Measurements from ENCODE around the gene ZBTB49. TPM values are rescaled to one million over a fixed set of nuclear protein-coding genes. Genes with fewer than 3 reads are reported as not detected.

Gene ZBTB49
- total RNA-seq, 1 donor = 6.2 TPM

DNA sequence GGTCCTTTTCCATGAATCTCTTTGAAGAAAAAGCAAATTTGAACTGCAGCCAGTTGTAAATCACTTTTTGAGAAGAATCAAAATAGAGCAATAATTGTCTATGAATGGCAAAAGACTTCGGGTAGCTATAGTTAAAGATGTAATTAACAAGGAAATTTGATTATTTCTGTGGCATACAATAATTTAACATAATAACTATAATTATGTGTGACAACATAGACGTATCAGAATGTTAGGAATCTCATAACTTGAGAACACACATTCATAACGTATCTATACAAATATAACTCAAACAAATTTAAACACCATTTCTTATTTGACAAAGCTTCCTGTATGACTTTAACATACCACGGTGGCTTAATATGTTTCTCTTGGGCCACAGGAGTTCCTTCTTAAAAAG lies 60.9 kb downstream of the ZBTB49 start:
- no peaks in the 10 kb centered on the region for H3K9me3 ChIP-seq (ENCODE audit: low read depth, low read length)
- no peaks in the 10 kb centered on the region for H3K36me3 ChIP-seq (ENCODE audit: insufficient read depth, low read length)
- H3K27me3 ChIP-seq (ENCODE audit: insufficient read depth, low read length) = peaks cover 19% of the 10 kb centered on the region
- H3K4me2 ChIP-seq (ENCODE audit: insufficient read depth, low read length) = no peak overlapping the region
- no peaks in the 10 kb centered on the region for H3K79me2 ChIP-seq (ENCODE audit: insufficient read depth, low read length)
- no peak overlapping the region for H2AFZ ChIP-seq (ENCODE audit: low read length)
- H4K20me1 ChIP-seq (ENCODE audit: insufficient read depth, low read length) = no peaks in the 10 kb centered on the region
- TF ChIP-seq, protein P1, sequence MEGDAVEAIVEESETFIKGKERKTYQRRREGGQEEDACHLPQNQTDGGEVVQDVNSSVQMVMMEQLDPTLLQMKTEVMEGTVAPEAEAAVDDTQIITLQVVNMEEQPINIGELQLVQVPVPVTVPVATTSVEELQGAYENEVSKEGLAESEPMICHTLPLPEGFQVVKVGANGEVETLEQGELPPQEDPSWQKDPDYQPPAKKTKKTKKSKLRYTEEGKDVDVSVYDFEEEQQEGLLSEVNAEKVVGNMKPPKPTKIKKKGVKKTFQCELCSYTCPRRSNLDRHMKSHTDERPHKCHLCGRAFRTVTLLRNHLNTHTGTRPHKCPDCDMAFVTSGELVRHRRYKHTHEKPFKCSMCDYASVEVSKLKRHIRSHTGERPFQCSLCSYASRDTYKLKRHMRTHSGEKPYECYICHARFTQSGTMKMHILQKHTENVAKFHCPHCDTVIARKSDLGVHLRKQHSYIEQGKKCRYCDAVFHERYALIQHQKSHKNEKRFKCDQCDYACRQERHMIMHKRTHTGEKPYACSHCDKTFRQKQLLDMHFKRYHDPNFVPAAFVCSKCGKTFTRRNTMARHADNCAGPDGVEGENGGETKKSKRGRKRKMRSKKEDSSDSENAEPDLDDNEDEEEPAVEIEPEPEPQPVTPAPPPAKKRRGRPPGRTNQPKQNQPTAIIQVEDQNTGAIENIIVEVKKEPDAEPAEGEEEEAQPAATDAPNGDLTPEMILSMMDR (IDR thresholded peaks at IDR 0.05; ENCODE audit: extremely low read depth, low read depth, low read length) = no peak
- H3K27ac ChIP-seq (ENCODE audit: low read depth, low read length) = no peak overlapping the region
- no peak overlapping the region for H3K4me3 ChIP-seq (ENCODE audit: insufficient read depth, low read length)
- DNase-seq (ENCODE audit: insufficient read length, low spot score, missing footprints) = no peak
- H3K4me1 ChIP-seq (ENCODE audit: insufficient read depth, low read length) = no peaks in the 10 kb centered on the region

DNA sequence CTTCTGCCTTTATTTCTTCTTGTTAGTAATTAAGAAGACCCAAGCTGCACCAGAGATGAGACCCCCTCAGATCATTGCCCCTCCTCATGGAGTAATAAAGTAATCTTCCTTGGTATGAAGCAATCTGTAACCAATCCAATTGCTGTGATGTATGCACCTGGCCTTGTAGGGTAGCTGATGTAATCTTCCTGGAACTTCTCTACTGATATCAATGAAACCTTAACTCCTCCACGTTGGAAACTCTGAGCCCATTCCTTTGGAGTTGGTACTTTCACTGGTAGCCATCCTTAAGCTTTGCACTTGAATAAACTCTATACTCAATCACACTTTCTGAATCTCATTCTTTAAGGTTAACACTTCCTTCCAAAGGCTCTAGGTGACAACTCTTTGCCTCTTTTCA lies 65.3 kb downstream of the ZBTB49 start:
- Histone ChIP-seq H2AFZ (ENCODE audit: low read length) (no peak overlapping the region), H3K4me2 (ENCODE audit: insufficient read depth, low read length) (no peak overlapping the region), H4K20me1 (ENCODE audit: insufficient read depth, low read length) (no peaks in the 10 kb centered on the region), H3K27me3 (ENCODE audit: insufficient read depth, low read length) (peaks cover 31% of the 10 kb centered on the region), H3K4me1 (ENCODE audit: insufficient read depth, low read length) (no peaks in the 10 kb centered on the region), H3K9me3 (ENCODE audit: low read depth, low read length) (no peaks in the 10 kb centered on the region), H3K4me3 (ENCODE audit: insufficient read depth, low read length) (no peak overlapping the region), H3K27ac (ENCODE audit: low read depth, low read length) (no peak overlapping the region), H3K79me2 (ENCODE audit: insufficient read depth, low read length) (no peaks in the 10 kb centered on the region), H3K36me3 (ENCODE audit: insufficient read depth, low read length) (no peaks in the 10 kb centered on the region)
- TF ChIP-seq, protein P1 (IDR thresholded peaks at IDR 0.05; ENCODE audit: extremely low read depth, low read depth, low read length) = no peak
- DNase-seq (ENCODE audit: insufficient read length, low spot score, missing footprints) = no peak

DNA sequence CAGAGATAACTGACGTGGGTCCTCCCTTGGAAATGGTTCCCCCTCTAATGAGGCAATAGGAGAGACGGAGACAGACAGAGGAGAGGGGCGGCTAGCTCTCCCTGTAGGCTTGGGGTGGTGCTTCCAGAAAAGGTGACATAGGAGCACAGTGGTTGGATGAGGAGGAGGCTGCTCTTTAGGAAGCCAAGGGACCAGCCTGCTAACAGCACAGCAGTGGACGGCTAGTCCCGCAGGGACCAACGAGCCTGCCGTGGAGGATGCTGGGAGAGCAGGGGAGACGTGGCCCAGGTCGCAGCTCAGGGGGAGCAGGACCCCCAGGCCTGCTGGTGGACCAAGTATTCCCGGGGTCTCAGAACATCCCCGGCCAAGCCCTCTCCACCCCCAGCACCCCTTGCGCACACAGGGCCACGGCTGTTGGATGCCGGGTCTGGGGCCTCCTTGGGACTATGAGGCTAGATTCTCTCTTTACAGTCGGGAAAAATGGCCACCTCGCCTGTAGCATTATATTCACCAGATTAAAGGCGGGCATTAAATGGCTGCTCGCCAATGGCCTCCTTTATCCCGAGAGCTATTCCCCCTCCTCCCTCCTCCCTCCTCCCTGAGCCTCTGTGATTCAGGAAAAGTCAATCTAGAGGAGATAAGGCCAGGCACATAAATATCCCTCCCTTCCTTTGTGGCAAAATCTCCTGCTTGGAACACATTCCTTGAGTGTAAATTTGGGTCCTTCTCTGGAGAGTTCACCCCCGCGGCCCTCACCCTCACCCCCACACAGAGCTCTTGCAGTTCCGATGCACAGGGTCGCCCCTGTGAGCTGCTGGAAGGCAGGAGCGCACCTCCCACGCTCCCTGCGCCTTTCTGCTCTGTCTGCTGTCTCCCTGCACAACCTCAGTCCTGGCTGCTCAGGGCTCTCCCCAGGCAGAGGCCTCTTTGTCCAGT lies 66.3 kb downstream of the ZBTB49 start:
- Histone ChIP-seq H3K27me3 (ENCODE audit: insufficient read depth, low read length) (peaks cover 34% of the 10 kb centered on the region), H3K36me3 (ENCODE audit: insufficient read depth, low read length) (no peaks in the 10 kb centered on the region), H3K4me3 (ENCODE audit: insufficient read depth, low read length) (no peak overlapping the region), H3K27ac (ENCODE audit: low read depth, low read length) (no peak overlapping the region), H3K79me2 (ENCODE audit: insufficient read depth, low read length) (no peaks in the 10 kb centered on the region), H2AFZ (ENCODE audit: low read length) (no peak overlapping the region), H4K20me1 (ENCODE audit: insufficient read depth, low read length) (no peaks in the 10 kb centered on the region), H3K4me2 (ENCODE audit: insufficient read depth, low read length) (no peak overlapping the region), H3K4me1 (ENCODE audit: insufficient read depth, low read length) (no peaks in the 10 kb centered on the region), H3K9me3 (ENCODE audit: low read depth, low read length) (no peaks in the 10 kb centered on the region)
- TF ChIP-seq, protein P1 (IDR thresholded peaks at IDR 0.05; ENCODE audit: extremely low read depth, low read depth, low read length) = no peak
- DNase-seq (ENCODE audit: insufficient read length, low spot score, missing footprints) = peak; percentile 52

DNA sequence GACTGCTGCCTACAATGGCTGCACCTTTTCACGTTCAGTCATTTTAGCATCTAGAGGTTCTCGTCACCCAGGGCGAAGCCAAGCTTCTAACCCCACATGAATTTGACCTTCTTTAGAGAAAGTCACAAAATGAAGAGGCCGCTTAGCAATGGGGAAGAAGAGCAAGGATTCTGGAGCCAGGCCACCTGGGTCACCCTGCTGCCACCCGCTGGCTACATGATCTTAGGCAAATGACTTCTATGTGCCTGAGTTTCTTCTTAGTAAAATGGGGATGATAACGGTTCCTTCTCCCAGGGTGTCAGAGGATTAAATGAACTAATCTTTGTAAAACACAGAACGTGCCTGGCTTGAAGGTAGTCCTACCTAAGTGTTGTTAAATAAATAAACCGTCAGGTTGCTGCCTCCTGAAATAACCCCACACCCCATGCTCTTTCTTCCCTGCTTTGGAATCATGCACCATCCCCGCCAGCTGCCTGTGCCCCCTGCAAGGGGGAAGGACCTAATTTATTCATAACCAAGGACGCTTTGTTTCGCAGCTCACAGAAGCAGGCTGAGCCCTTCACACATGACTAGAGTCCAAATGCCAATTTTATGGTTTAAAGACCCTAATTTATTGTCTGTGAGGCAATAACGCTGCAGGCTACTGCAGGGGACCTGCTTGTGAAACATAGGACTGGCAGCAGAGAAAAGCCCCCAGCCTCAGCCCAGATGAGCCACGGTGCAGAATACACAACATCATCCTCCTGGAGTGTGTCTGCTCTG lies 68.2 kb downstream of the ZBTB49 start:
- TF ChIP-seq, protein P1 (IDR thresholded peaks at IDR 0.05; ENCODE audit: extremely low read depth, low read depth, low read length) = no peak
- H4K20me1 ChIP-seq (ENCODE audit: insufficient read depth, low read length) = no peaks in the 10 kb centered on the region
- H3K4me2 ChIP-seq (ENCODE audit: insufficient read depth, low read length) = no peak overlapping the region
- H2AFZ ChIP-seq (ENCODE audit: low read length) = no peak overlapping the region
- no peak for DNase-seq (ENCODE audit: insufficient read length, low spot score, missing footprints)
- no peaks in the 10 kb centered on the region for H3K79me2 ChIP-seq (ENCODE audit: insufficient read depth, low read length)
- H3K27me3 ChIP-seq (ENCODE audit: insufficient read depth, low read length) = peaks cover 38% of the 10 kb centered on the region
- H3K4me1 ChIP-seq (ENCODE audit: insufficient read depth, low read length) = no peaks in the 10 kb centered on the region
- H3K27ac ChIP-seq (ENCODE audit: low read depth, low read length) = no peak overlapping the region
- no peaks in the 10 kb centered on the region for H3K36me3 ChIP-seq (ENCODE audit: insufficient read depth, low read length)
- no peak overlapping the region for H3K4me3 ChIP-seq (ENCODE audit: insufficient read depth, low read length)
- H3K9me3 ChIP-seq (ENCODE audit: low read depth, low read length) = no peaks in the 10 kb centered on the region
